GM21825 (cell line): ENCODE data around the gene SF3A1.

ENCODE experiments used
- ATAC-seq: cut with Tn5 transposase; IDR thresholded peaks from one replicate; pipeline ENCODE4 v1.9.1; 2021; ENCODE audit warnings: mild to moderate bottlenecking, moderate library complexity; ENCODE audit not compliant: unreplicated experiment

SF3A1 gene

GRCh38 chr22:30386608-30386959 lies 29.9 kb upstream of the SF3A1 start:
- no peak for ATAC-seq

GRCh38 chr22:30385942-30386341 lies 29.2 kb upstream of the SF3A1 start:
- ATAC-seq, result no peak

- no peak for ATAC-seq
These were observed 26.4 kb upstream of the SF3A1 start for GRCh38 chr22:30383061-30383460.

- no peak for ATAC-seq
These were observed 25.6 kb upstream of the SF3A1 start for GRCh38 chr22:30382340-30382739.

- ATAC-seq, result no peak
These were observed 24.6 kb upstream of the SF3A1 start for GRCh38 chr22:30381264-30381663.

GRCh38 chr22:30380011-30380410 lies 23.3 kb upstream of the SF3A1 start:
- no peak for ATAC-seq

- no peak for ATAC-seq
These were observed 18.7 kb upstream of the SF3A1 start for GRCh38 chr22:30375312-30375849.

- no peak for ATAC-seq
These were observed 16.9 kb upstream of the SF3A1 start for GRCh38 chr22:30373331-30374325.

- no peak for ATAC-seq
These were observed 16.2 kb upstream of the SF3A1 start for GRCh38 chr22:30372915-30373314.

- ATAC-seq, result no peak
These were observed 15.3 kb upstream of the SF3A1 start for GRCh38 chr22:30371981-30372380.

- no peak for ATAC-seq
These were observed 14.6 kb upstream of the SF3A1 start for GRCh38 chr22:30371321-30371720.

- no peak for ATAC-seq
These were observed 14.0 kb upstream of the SF3A1 start for GRCh38 chr22:30370641-30371230.

- ATAC-seq, result no peak
These were observed 11.7 kb upstream of the SF3A1 start for GRCh38 chr22:30368420-30368819.

- no peak for ATAC-seq
These were observed 9.2 kb upstream of the SF3A1 start for GRCh38 chr22:30365891-30366290.

- ATAC-seq, result no peak
These were observed 6.1 kb upstream of the SF3A1 start for GRCh38 chr22:30362651-30363281.

GRCh38 chr22:30361916-30362650 lies 5.4 kb upstream of the SF3A1 start:
- no peak for ATAC-seq

- no peak for ATAC-seq
These were observed 1.8 kb upstream of the SF3A1 start for GRCh38 chr22:30358541-30358940.

GRCh38 chr22:30357650-30358215 lies 1.0 kb upstream of the SF3A1 start:
- no peak for ATAC-seq

- ATAC-seq, result no peak
These were observed 509 bp upstream of the SF3A1 start for GRCh38 chr22:30357236-30357570.

- no peak for ATAC-seq
These were observed 2.0 kb downstream of the SF3A1 start for GRCh38 chr22:30354644-30355043.

GRCh38 chr22:30351226-30351625 lies 5.5 kb downstream of the SF3A1 start:
- ATAC-seq, result no peak
